ENCODE measurements around the gene SEPTIN6.

The SEPTIN6 gene

DNA sequence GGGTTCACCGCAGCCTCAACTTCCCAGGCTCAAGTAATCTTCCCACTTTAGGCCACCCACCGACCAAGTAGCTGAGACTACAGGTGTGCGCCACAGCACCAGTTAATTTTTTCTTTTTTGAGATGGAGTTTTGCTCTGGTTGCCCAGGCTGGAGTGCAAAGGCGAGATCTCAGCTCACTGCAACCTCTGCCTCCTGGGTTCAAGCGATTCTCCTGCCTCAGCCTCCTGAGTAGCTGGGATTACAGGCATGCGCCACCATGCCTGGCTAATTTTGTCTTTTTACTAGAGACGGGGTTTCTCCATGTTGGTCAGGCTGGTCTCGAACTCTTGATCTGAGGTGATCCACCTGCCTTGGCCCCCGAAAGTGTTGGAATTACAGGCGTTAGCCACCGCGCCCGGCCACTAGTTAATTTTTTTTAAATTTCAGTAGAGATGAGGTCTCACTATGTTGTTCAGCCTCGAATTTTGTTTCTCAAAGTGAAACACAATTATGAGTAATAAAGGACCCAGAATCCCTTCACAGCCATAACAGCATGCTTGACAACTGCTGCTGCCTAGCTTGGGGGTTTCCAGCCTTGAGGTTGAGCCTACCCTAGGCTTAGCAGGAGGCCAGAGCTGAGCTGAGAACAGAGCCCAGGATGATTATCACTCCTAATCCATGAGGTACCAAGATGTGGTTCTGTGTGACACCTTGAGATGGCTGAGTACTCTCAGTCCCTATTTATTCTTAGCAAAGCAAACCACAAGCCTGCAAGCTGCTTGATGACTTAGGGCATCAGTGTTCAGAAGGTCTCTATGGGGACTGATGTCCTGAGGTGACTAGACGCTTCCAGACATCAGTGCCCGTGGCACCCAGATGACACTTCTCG is 45.2 kb downstream of the SEPTIN6 start:
- no peak for DNase-seq

DNA sequence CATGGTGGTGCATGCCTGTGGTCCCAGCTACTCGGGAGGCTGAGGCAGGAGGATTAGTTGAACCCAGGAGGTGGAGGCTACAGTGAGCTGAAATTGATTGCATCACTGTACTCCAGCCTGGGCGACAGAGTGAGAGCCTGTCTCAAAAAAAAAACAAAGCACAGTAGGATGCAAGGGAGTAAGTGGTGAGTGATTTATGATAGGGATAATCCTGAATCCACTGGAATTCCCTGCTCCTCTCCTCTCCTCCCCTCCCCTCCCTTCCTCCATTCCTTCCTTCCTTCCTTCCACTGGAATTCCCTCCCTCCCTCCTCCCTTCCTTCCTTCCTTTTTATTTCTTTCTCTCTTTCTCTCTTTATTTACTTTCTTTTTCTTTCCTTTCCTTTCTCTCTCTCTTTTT is 45.9 kb downstream of the SEPTIN6 start:
- no peak for DNase-seq

DNA sequence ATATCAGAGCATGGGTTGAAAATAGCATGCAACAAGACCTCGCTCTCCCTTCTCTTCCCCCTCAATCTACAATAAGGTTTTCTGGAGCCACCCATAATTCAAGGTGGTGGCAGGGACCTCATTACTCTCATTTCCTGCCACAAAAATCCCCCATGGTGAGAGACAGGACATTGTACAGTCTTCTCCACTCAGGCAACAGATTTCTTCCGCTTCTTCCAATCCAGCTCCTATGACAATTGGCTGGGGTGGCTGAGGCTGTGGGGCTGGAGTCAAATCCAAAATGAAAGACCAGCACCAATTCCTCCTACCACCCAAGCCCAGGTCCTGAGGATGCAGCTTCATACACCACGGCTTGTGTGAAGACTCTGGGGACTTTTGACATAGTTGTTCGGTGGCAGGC is 46.5 kb downstream of the SEPTIN6 start:
- DNase-seq, result no peak

DNA sequence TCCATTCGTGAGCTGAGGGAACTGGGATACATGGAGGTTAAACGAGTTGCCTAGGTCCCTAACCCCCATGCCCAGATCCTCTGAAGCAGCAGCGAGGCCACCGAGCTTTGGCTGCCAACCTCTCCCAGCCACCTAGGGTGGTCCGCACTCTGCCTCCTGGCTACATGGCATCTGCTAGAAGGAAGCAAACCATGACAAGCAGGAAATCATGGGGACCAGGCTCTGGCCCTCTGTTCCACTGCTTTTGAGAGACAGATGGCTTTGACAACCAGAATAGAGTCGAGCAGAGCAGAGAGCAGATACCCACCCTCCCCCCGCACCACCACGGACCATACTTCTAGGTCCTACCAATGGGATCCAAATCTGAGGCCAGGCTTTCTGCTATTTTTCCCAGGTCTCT is 49.3 kb downstream of the SEPTIN6 start:
- DNase-seq, result no peak

Data from NCI-H524 treated with DMSO at 0.1 percent for 48 hours (cell line).